Measurements from ENCODE around the gene BSPRY.
"Not testable (repeated sequence)": the region's sequence is repeated elsewhere in the genome, so short reads cannot be mapped to it uniquely, and the experiment has no call there.

BSPRY gene

DNA sequence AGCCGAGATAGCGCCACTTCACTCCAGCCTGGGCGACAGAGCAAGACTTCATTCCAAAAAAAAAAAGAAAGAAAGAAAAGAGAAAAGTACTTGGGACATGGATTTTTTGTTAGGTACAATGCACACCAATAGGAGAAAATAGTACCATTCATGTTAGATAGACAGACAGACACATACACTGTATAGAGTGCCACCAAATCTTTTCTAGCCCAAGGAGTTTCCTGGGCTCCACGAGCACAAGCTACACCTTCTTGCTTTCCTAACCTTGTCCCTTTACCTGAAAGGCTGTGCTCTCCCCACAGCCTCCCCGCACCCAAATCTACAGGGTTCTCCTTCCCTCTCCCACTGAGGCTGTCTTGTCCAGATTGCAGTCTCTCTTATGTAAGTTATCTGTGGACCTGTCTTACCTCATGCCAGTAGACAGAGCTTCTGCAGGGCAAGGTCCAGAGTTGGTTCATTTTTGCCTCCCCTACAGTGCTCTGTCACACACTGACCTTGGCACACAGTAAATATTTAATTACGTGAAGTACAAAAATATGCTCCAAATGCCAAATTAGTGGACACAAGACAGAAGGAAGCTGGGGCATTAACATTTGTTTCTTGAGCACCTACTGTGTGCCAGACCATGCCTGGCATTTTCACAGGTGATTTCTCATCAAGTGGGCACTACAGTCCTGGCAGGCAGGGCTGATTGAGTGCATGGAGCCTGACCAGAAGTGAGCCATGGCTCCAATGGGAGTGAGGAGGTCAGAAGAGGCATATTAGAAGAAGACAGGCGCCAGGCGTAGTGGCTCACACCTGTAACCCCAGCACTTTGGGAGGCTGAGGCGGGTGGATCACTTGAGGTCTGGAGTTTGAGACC is 45.9 kb downstream of the BSPRY start:
- DNase-seq (ENCODE audit: low spot score): no peak

DNA sequence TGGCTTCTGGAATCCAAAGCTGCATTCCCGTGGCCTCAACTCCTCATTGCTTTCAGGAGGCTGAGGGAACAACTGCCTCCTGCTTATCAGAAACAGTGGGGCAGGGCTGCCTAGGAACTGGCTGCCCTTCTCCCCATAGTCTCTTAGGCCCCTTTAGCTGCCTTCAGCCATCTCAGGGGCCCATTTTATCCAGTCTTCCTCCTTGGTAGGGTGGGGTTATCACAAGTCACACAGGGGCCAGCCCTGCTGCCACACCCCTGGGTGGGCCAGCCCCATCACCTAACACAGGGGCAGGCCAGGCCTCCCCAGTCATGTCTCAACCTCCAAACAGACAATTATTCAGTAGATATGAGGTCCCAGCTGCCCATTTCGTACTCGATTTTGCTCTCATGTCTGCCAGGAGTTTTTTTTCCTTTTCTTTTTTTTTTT is 47.9 kb downstream of the BSPRY start:
- no peak for DNase-seq (ENCODE audit: low spot score)

DNA sequence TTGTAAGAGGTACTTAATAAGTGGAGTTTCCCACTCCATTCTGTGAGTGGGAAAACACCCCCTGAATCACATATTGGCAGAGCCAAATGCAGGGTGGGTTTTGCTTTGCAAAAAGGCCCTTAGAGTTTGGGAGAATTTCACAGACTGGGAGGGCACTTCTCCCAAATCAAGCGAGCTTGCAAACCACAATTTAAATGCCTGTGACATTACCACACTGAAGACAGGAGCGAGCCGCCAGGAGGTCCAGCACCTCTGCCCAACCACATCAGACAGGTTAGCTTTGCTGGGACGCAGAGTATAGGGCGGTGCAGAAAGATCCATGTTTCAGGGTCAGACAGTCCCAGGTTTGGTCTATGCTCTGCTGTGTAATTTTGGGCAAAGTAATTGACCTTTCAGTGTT is 49.5 kb downstream of the BSPRY start:
- DNase-seq (ENCODE audit: low spot score): no peak

DNA sequence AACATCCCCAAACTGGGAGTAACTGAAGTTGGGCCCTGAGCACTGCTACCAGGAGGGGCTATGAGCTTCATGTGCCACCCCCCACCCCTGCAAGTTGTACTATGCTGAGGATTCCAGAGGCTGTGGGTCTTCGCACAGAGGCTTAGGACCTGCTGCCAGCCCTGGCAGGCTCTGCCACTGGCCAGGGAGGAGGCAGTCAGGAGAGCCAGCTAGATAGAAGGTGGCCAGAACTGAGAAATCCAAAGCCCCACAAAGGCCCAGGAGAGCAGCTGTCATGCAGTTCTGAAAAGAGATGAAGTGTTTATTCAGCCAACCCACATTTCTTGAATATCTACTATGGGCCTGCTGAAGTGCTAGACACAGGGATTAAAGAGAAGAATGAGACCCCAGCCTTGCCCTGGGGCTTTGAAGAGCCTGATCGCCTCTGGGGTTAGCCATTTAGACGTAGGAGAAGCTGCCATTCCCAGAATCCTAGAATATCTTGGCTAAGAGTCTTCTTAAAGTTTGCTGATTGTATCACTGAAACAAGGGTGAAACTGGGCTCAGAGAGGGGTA is 50.4 kb downstream of the BSPRY start:
- no peak for DNase-seq (ENCODE audit: low spot score)

DNA sequence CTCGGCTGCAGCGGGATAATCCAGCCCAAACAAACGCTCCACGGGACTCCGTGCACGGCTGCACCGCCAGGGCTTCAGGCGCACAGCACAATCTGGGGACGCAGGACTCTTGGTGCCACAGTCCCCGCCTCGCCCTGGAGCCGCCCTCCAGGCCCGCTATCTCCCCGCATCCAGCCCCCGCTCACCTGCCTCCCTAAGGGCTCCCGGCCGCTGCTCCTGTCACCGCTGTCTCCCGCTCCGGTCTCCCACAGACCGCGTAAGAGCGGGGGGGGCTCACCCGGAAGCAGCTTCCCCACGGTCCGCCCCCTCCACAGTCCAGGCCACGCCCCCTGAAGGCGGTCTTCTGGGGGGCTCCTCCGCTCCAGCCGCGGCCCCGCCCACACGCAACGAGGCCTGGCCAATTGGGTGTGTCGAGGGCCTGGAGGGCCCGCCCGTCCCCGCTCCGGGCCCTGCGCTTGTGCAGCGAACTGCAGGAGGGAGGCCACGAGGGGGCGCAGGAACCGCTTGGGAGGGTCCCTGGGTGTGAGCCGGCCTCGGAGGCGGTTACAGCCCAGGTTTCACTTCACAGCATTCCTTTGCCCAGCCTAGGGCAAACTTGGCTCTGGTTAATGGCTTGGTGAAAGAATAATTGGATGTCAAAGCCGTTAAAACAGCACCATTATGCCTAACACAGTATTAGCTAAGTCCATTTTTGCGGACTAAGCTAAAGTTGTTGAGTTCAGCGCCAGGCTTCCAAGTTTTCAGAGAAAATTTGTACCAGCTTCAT is 51.9 kb downstream of the BSPRY start, which contains the start of gene ALAD:
TSS of gene ALAD (minus strand) at position 258 of the 766 bp plus-strand sequence. CDS start 7,725 bp downstream, outside the sequence.
- peak; percentile 99 for DNase-seq (ENCODE audit: low spot score)

DNA sequence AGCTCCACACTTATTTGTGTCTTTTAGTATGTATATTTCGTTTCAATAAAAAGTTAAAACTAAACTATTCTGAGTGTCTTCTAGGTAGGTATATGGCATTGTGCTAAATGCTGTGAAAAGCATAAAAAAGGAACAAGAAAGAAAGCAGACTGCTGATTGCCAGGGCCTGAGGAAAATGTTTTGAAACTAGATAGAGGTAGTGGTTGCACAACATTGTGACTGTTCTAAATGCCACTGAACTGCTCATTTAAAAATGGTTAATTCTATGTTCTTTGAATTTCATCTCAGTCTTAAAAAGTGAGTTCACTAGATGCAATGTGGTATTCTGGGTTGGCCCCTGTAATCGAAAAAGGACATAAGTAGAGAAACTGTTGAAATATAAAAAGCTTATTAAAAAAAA is 54.3 kb downstream of the BSPRY start:
- no peak for DNase-seq (ENCODE audit: low spot score)

DNA sequence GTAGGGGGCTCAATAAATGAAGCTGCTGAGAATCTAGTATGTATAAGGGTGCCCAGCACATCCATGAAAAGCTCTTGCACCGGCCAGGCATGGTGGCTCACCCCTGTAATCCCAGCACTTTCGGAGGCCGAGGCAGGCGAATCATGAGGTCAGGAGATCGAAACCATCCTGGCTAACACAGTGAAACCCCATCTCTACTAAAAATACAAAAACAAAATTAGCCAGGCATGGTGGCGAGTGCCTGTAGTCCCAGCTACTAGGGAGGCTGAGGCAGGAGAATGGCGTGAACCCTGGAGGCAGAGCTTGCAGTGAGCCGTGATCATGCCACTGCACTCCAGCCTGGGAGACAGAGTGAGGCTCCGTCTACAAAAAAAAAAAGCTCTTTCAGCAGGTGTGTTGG is 57.0 kb downstream of the BSPRY start:
- DNase-seq (ENCODE audit: low spot score): not testable (repeated sequence)

DNA sequence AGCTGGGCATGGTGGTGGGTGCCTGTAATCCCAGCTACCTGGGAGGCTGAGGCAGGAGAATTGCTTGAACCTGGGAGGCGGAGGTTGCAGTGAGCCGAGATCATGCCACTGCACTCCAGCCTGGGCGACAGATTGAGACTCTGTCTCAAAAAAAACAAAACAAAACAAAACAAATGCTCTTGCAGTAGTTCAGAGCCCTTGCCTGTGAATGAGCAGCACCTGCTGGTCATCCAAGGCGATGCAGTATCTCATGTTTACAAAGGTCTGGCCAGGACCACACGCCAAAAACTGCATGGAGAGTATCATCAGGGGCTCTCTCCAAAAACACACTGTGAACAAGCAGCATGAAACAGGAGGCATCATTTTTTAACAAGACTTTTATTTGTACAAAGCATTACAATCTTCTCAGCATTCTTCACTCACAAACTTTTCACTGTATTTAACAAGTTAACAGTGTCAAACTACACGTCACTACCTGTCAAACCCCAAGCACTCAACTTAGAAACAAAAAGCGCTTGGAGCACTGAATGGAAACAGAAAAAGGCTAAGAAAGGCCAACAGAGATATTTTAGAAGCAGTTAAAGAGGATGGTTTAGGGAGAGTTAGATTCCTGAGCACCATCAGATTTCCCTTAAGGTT is 57.7 kb downstream of the BSPRY start:
- not testable (repeated sequence) for DNase-seq (ENCODE audit: low spot score)

DNA sequence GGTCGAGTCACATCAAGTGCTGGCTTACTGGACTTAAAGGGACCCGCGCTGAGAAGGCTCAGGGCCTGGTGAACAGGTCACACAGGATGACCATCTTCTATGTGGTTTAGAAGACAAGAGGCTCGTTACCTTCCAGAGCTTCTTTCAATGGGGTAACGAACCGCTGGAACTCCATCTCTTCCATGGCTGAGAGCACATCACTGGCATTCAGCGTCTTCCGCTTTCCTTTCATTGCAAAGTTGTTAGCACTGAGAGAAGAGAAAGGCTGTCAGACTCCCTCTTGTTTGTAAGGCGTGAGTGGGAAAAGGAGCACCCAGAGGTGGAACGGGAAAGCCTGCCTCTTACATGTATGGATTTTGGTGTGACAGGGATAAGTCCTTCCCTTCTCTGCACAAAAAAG is 60.1 kb downstream of the BSPRY start:
- no peak for DNase-seq (ENCODE audit: low spot score)

DNA sequence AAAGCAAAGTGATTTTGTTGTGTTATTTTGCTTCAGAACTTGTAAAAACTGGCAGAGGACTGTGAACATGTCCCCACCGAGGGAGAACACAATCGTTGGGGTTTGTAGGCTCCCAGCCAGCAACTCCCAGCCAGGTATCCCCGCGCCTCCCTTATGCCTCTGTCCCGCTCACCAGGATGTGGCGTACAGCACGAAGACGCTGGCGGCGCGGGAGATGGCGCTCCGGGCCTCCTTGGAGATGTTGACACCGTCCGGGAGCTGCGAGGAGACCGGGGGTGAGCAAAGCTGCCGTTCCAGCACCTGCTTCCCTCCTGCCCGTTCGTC is 60.5 kb downstream of the BSPRY start:
- DNase-seq (ENCODE audit: low spot score): no peak

DNA sequence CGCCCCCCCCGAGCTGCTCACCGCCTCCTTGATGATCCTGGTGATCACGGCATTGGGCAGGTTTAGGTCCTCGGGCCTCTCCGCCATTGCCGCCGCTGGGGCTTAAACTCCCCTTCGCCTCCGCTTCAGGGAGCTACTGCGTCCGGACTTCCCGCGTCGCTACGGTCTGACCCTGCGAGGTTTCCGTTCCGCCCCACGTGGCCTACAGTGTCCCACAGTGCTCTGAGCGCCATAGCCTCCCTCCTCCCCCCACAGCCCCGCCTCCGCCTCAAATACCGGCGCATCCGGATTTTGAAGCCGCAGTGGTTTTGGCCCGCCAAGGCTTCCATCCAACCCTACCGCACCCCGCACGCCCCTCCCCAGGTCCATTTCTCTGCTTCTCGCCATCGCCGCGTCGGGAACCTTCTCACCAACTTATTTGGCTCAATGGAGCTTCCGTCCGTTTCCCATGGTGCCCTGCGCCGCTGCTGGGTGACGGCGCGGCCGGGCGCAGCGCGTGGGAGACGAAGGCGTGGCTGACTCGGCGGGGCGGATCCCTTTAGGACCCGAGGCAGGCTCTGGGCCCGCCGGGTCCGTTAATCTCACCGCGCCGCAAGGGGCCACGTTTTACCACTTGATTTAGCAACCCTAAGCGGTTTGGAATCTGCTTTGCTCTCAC is 61.0 kb downstream of the BSPRY start, which contains the start of the genes C9orf43 and POLE3:
TSS of gene C9orf43 (plus strand) at position 541 of the 658 bp plus-strand sequence. CDS start 2,747 bp downstream, outside the sequence.
TSS of gene POLE3 (minus strand) at position 469 of the 658 bp plus-strand sequence. CDS start at position 87, 382 bp downstream.
- DNase-seq (ENCODE audit: low spot score): peak; percentile 96

DNA sequence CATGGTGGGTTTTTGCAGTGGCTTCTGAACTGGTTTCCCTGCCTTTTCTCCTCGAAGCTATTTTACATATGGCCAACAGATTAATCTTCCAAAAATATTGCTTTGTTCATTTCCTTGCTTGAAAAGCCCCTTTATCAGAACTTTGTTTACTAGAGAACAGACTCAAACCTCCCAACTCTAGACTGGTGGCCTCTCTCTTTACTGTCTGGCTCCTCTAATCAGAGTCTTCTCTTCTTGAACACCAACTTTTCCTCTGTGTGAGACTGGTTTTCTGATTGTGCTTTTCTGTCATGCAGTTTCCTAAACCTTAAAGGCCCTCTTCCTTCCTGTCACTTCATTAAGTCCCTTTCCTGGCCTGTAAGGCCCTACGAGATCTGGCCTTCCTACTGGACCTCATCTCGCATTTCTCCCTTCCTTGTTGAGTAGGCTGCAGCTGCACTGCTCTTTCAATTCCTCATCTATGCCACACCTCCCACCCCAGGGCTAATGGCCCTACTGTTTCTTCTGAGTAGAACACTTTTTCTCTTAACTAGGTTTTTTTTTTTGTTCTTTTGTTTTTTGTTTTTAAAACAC is 66.9 kb downstream of the BSPRY start:
- DNase-seq (ENCODE audit: low spot score): no peak

DNA sequence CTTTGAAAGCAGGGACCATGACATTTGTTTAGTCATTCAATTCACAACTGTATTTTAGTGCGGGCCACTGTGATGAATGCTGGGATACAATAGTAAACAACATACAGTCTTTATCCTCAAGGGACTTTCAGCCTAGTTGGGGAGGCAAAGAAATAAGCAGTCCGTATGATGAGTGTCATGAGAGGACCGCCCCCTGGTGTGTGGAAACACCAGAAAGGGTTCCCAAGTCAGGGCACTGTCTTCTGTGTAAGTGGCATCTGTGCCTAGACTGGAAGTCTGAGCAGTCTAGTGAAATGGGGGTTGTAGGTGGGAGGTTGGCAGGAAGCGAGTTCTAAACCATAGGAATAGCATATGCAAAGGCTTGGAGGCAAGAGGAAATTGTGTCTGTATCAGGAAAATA is 68.0 kb downstream of the BSPRY start:
- no peak for DNase-seq (ENCODE audit: low spot score)

Data from left forelimb (tissue), 1 donor.